DND-41 (cell line): ENCODE measurements around the gene CRYBG1.

Experiments used
- ATAC-seq: fragments of 200-7000 bp; cut with Tn5 transposase; 3 replicates; pipeline ENCODE4 v1.9.1; 2021; ENCODE audit warnings: low read depth; ENCODE audit not compliant: insufficient read depth
- DNase-seq: peaks from one replicate; pipeline ENCODE4 v3.0.0-alpha.2; 2020
- H2AFZ ChIP-seq: 2 replicates; pipeline ENCODE4 v1.6.0; 2012; ENCODE audit warnings: low read depth, low read length
- H3K27ac ChIP-seq: 2 replicates; pipeline ENCODE4 v1.5.1; 2012; ENCODE audit warnings: low read length, inconsistent platforms
- H3K27me3 ChIP-seq: fragments of 200-600 bp; sonication (generic); 2 replicates; pipeline ENCODE4 v1.6.0; 2012; ENCODE audit warnings: low read length, mild to moderate bottlenecking, inconsistent platforms; ENCODE audit not compliant: insufficient read depth, poor library complexity
- H3K36me3 ChIP-seq: 2 replicates; pipeline ENCODE4 v1.5.1; 2012; ENCODE audit warnings: low read length, inconsistent platforms; ENCODE audit not compliant: insufficient read depth
- H3K4me1 ChIP-seq: 2 replicates; pipeline ENCODE4 v1.5.1; 2012; ENCODE audit warnings: mild to moderate bottlenecking, low read length; ENCODE audit not compliant: insufficient read depth
- H3K4me2 ChIP-seq: 2 replicates; pipeline ENCODE4 v1.6.0; 2012; ENCODE audit warnings: mild to moderate bottlenecking, moderate library complexity, low read length, inconsistent platforms; ENCODE audit not compliant: insufficient read depth
- H3K4me3 ChIP-seq, 2 experiments: fragments of 200-600 bp in 1 of 2; shearing (Covaris generic) in 1 of 2; 2 replicates each; pipeline ENCODE4 v1.5.1; 2012 to 2016; ENCODE audit warnings: inconsistent platforms in 2 of 2, low read length in 2 of 2, mild to moderate bottlenecking in 2 of 2, low read depth in 1 of 2, moderate library complexity in 1 of 2
- H3K79me2 ChIP-seq: 2 replicates; pipeline ENCODE4 v1.6.0; 2012; ENCODE audit warnings: low read length, inconsistent platforms; ENCODE audit not compliant: insufficient read depth
- H3K9ac ChIP-seq: 2 replicates; pipeline ENCODE4 v1.6.0; 2012; ENCODE audit warnings: low read depth, mild to moderate bottlenecking, inconsistent platforms, low read length, moderate library complexity
- H3K9me3 ChIP-seq: 2 replicates; pipeline ENCODE4 v1.5.1; 2012; ENCODE audit warnings: low read length, moderate library complexity, mild to moderate bottlenecking, inconsistent platforms; ENCODE audit not compliant: insufficient read depth, severe bottlenecking
- H4K20me1 ChIP-seq: 2 replicates; pipeline ENCODE4 v1.6.0; 2012; ENCODE audit warnings: low read length; ENCODE audit not compliant: insufficient read depth
- EZH2 ChIP-seq: IDR thresholded peaks from 3 replicates; pipeline ENCODE4 v1.6.1; 2012; ENCODE audit warnings: borderline replicate concordance, low read depth, mild to moderate bottlenecking, moderate library complexity, low read length, inconsistent platforms; ENCODE audit not compliant: severe bottlenecking
- TF ChIP-seq, protein P1 (sequence below): IDR thresholded peaks from 2 replicates; pipeline ENCODE4 v1.5.1; 2012; ENCODE audit warnings: borderline replicate concordance, low read length, moderate library complexity, mild to moderate bottlenecking; ENCODE audit not compliant: poor library complexity, severe bottlenecking; ENCODE audit errors: extremely low read depth

CRYBG1 gene

GRCh38 chr6:106509420-106510089, 149.0 kb downstream of the CRYBG1 start:
- peaks cover 35% of the 10 kb centered on the region for H3K79me2 ChIP-seq
- no peaks in the 10 kb centered on the region; the same call in 1 of the 2 replicates for H3K36me3 ChIP-seq
- H2AFZ ChIP-seq, result peak overlapping the region; percentile 75
- ATAC-seq (peak; percentile 60), DNase-seq (peak; percentile 74)
- H3K9me3 ChIP-seq, result no peaks in the 10 kb centered on the region
- peaks cover 5% of the 10 kb centered on the region for H3K27me3 ChIP-seq
- peak overlapping the region; percentile 87 for H3K4me2 ChIP-seq
- H3K9ac ChIP-seq, result peak overlapping the region; percentile 94
- H3K27ac ChIP-seq, result peak overlapping the region; percentile 93
- H3K4me1 ChIP-seq, result peaks cover 55% of the 10 kb centered on the region
- TF ChIP-seq, protein P1, sequence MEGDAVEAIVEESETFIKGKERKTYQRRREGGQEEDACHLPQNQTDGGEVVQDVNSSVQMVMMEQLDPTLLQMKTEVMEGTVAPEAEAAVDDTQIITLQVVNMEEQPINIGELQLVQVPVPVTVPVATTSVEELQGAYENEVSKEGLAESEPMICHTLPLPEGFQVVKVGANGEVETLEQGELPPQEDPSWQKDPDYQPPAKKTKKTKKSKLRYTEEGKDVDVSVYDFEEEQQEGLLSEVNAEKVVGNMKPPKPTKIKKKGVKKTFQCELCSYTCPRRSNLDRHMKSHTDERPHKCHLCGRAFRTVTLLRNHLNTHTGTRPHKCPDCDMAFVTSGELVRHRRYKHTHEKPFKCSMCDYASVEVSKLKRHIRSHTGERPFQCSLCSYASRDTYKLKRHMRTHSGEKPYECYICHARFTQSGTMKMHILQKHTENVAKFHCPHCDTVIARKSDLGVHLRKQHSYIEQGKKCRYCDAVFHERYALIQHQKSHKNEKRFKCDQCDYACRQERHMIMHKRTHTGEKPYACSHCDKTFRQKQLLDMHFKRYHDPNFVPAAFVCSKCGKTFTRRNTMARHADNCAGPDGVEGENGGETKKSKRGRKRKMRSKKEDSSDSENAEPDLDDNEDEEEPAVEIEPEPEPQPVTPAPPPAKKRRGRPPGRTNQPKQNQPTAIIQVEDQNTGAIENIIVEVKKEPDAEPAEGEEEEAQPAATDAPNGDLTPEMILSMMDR, result peak; percentile 62
- no peak for TF ChIP-seq EZH2
- peak overlapping the region; percentile 52 to 59; a peak in 3 of 4 replicates for H3K4me3 ChIP-seq
- H4K20me1 ChIP-seq, result no peaks in the 10 kb centered on the region

GRCh38 chr6:106510090-106510970, 149.8 kb downstream of the CRYBG1 start:
- H3K4me3 ChIP-seq, result peak overlapping the region; percentile 52 to 59
- peak overlapping the region; percentile 75 for H2AFZ ChIP-seq
- H3K4me1 ChIP-seq, result peaks cover 63% of the 10 kb centered on the region
- H3K4me2 ChIP-seq, result peak overlapping the region; percentile 87
- H3K79me2 ChIP-seq, result peaks cover 42% of the 10 kb centered on the region
- H3K9me3 ChIP-seq, result no peaks in the 10 kb centered on the region
- no peaks in the 10 kb centered on the region; the same call in 1 of the 2 replicates for H3K36me3 ChIP-seq
- peaks cover 5% of the 10 kb centered on the region for H3K27me3 ChIP-seq
- ATAC-seq (peak; percentile 76), DNase-seq (peak; percentile 88)
- TF ChIP-seq, protein P1, result peak; percentile 71
- TF ChIP-seq EZH2, result no peak
- H4K20me1 ChIP-seq, result no peaks in the 10 kb centered on the region
- H3K27ac ChIP-seq, result peak overlapping the region; percentile 93
- H3K9ac ChIP-seq, result peak overlapping the region; percentile 94

GRCh38 chr6:106511288-106512047, 151.0 kb downstream of the CRYBG1 start:
- peak overlapping the region; percentile 92 for H2AFZ ChIP-seq
- DNase-seq, result peak; percentile 52
- H3K9ac ChIP-seq, result peak overlapping the region; percentile 94
- no peaks in the 10 kb centered on the region; the same call in 1 of the 2 replicates for H3K36me3 ChIP-seq
- H3K9me3 ChIP-seq, result no peaks in the 10 kb centered on the region
- peak overlapping the region; percentile 93 for H3K27ac ChIP-seq
- peak overlapping the region; percentile 52 to 59 for H3K4me3 ChIP-seq
- H4K20me1 ChIP-seq, result no peaks in the 10 kb centered on the region
- peak overlapping the region; percentile 87 for H3K4me2 ChIP-seq
- H3K27me3 ChIP-seq, result peaks cover 5% of the 10 kb centered on the region
- peak; percentile 13; the same call in 2 of the 3 replicates for ATAC-seq
- TF ChIP-seq EZH2, result no peak
- TF ChIP-seq, protein P1, result no peak
- H3K4me1 ChIP-seq, result peaks cover 73% of the 10 kb centered on the region
- H3K79me2 ChIP-seq, result peaks cover 52% of the 10 kb centered on the region
